ENCODE data around the gene PCSK7.

Gene PCSK7

DNA sequence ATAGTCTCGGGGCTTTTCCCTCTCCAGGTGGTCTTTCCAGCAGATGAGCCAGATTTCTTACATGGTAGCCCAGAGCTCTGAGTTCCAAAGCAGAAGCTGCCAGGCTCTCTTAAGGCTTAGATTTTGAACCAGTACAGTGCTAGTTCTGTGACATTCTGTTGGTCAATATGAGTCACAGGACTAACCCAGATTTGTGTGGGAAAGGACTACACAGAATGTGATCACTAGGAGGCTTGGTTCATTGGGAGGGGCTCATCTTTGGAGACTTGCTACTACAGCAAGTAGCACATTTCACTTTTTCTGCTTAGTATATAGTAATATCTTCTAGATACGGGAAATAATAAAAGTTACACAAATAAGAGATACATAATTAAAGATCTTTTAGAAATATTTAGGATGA lies 24.7 kb upstream of the PCSK7 start:
- TF ChIP-seq CTCF (IDR thresholded peaks at IDR 0.05; ENCODE audit: low read depth, low read length) = no peak
- no peak for DNase-seq
- H3K4me3 ChIP-seq (ENCODE audit: low read depth, low read length) = no peak overlapping the region
- no peaks in the 10 kb centered on the region for H3K4me1 ChIP-seq
- no peaks in the 10 kb centered on the region for H3K27me3 ChIP-seq
- H3K9me3 ChIP-seq = no peaks in the 10 kb centered on the region
- H3K36me3 ChIP-seq = peaks cover 9% of the 10 kb centered on the region

- no peak for TF ChIP-seq CTCF (IDR thresholded peaks at IDR 0.05; ENCODE audit: low read depth, low read length)
- no peak overlapping the region for H3K4me3 ChIP-seq (ENCODE audit: low read depth, low read length)
- DNase-seq = no peak
Observed at GRCh38 chr11:117255966-117256365, 24.1 kb upstream of the PCSK7 start.

DNA sequence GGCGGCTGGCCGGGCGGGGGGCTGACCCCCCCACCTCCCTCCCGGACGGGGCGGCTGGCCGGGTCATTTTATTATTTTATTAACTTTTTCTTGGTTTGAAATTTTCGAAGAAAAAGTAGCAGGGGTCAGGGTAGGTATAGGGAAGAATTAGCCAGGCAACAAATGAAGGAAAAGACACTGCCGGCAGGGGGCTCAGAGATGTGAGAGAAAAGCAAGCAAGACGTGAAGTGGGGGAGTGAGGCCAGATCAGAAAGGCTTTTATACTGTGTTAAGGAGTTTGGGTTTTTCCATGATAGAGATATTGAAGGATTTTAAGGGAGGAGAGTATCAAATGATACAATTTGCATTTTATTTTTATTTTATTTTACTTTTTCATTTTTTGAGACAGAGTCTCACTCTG lies 19.6 kb upstream of the PCSK7 start:
- no peak for TF ChIP-seq CTCF (IDR thresholded peaks at IDR 0.05; ENCODE audit: low read depth, low read length)
- H3K36me3 ChIP-seq = peaks cover 36% of the 10 kb centered on the region
- H3K9me3 ChIP-seq = no peaks in the 10 kb centered on the region
- DNase-seq = no peak
- H3K27me3 ChIP-seq = no peaks in the 10 kb centered on the region
- H3K4me1 ChIP-seq = no peaks in the 10 kb centered on the region
- no peak overlapping the region for H3K4me3 ChIP-seq (ENCODE audit: low read depth, low read length)

More at GRCh38 chr11:117255966-117256365, 24.1 kb upstream of the PCSK7 start:
- H3K27me3 ChIP-seq = no peaks in the 10 kb centered on the region
- H3K4me1 ChIP-seq = no peaks in the 10 kb centered on the region
- no peaks in the 10 kb centered on the region for H3K9me3 ChIP-seq
- H3K36me3 ChIP-seq = peaks cover 6% of the 10 kb centered on the region

DNA sequence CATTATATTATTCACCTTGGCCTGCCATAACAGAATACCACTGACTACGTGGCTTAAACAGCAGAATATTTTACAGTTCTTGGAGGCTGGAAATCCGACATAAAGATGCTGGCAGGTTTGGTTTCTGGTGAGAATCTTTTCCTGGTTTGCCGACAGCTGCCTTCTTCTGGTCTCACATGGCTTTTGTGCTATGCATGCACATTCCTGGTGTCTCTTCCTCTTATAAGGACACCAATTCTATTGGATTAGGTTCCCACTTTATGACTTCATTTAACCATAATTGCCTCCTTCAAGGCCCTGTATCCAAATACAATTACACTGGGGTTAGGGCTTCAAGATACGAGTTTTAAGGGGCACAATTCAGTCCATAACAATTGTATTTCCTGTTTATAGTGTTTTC lies 17.7 kb upstream of the PCSK7 start:
- Histone ChIP-seq H3K36me3 (peaks cover 52% of the 10 kb centered on the region), H3K4me3 (ENCODE audit: low read depth, low read length) (no peak overlapping the region), H3K27me3 (no peaks in the 10 kb centered on the region), H3K9me3 (no peaks in the 10 kb centered on the region), H3K4me1 (no peaks in the 10 kb centered on the region)
- no peak for DNase-seq
- no peak for TF ChIP-seq CTCF (IDR thresholded peaks at IDR 0.05; ENCODE audit: low read depth, low read length)

DNA sequence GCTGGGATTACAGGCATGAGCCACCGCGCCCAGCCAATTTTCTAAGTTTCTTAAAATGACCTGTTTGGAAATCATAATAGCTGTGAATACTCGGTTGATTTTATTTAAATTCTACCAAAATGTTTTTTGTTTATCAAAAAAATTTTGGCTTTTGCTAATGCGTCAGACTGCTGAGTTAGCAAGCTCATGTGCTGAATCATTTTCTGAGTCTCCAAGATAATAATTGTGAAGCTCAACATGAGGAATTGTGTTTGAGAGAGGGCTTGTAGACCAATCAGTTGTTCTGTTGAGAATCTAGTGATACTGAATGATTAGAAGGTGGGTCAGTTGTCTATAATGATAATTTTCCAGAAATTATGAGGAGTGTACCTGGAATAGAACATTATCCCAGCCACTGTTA lies 16.5 kb upstream of the PCSK7 start:
- H3K9me3 ChIP-seq = no peaks in the 10 kb centered on the region
- DNase-seq = no peak
- H3K4me3 ChIP-seq (ENCODE audit: low read depth, low read length) = no peak overlapping the region
- no peaks in the 10 kb centered on the region for H3K4me1 ChIP-seq
- H3K36me3 ChIP-seq = peaks cover 58% of the 10 kb centered on the region
- no peaks in the 10 kb centered on the region for H3K27me3 ChIP-seq
- no peak for TF ChIP-seq CTCF (IDR thresholded peaks at IDR 0.05; ENCODE audit: low read depth, low read length)

GRCh38 chr11:117239295-117239694 lies 7.4 kb upstream of the PCSK7 start:
- Histone ChIP-seq H3K9me3 (no peaks in the 10 kb centered on the region), H3K36me3 (peaks cover 17% of the 10 kb centered on the region), H3K4me3 (ENCODE audit: low read depth, low read length) (no peak overlapping the region), H3K4me1 (no peaks in the 10 kb centered on the region), H3K27me3 (no peaks in the 10 kb centered on the region)
- DNase-seq = no peak
- peak; percentile 9; the same call in 1 of the 2 replicates for TF ChIP-seq CTCF (IDR thresholded peaks at IDR 0.05; ENCODE audit: low read depth, low read length)
